Measurements from ENCODE around the gene PREB.
"Not testable (repeated sequence)": the region's sequence is repeated elsewhere in the genome, so short reads cannot be mapped to it uniquely, and the experiment has no call there.

PREB gene, protein sequence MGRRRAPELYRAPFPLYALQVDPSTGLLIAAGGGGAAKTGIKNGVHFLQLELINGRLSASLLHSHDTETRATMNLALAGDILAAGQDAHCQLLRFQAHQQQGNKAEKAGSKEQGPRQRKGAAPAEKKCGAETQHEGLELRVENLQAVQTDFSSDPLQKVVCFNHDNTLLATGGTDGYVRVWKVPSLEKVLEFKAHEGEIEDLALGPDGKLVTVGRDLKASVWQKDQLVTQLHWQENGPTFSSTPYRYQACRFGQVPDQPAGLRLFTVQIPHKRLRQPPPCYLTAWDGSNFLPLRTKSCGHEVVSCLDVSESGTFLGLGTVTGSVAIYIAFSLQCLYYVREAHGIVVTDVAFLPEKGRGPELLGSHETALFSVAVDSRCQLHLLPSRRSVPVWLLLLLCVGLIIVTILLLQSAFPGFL

DNA sequence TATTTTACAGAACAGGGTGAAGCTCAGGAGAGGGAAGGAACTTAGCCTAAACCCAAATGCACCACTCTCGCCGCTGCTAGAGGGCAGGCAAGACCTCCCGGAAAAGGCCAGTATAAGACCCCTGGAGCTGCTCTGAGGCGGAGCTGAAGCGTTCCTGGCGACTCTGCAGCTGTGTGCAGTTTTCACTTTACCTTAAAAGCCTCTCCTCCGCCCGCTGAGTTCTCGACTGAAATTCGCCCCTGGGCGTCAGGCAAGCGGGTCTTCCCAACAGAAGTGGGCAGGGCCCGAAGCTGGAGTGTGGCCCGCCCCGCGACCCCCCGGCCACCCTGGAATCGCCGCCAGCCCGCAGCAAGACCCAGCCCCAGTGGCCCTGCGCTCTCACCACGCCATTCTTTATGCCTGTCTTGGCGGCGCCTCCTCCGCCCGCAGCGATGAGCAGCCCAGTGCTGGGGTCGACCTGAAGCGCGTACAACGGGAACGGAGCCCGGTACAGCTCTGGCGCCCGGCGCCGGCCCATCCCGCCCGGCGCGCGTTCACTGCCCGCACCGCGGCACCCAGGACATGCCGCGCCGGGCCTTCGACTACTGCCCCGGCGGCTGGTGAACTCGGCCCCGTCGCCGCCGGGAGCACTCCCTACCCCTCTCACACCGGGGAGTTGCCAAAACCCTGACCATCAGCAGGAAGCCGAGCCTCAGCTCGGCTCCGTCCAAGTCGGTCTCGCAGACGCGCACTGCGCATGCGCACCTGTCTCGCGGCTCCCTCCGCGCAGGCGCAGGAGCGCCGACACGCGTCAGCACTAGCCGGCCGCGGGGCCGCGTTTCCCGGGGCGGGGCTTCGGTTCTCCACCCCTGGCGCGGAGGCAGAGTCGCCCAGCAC, at the start of gene PREB:
Gene PREB, minus strand, starts transcription at position 732 of the 876 bp plus-strand sequence. Its CDS starts 215 bp downstream, at position 517.
- intact Hi-C loops (cut with DNase I), result loop anchor here (5.0 kb wide), 2 partner anchors 47 to 78 kb away; partner anchors contain the start of genes ATRAID, KHK and SLC5A6
- DNase-seq, result peak; percentile 90 to 99 (median 96)

DNA sequence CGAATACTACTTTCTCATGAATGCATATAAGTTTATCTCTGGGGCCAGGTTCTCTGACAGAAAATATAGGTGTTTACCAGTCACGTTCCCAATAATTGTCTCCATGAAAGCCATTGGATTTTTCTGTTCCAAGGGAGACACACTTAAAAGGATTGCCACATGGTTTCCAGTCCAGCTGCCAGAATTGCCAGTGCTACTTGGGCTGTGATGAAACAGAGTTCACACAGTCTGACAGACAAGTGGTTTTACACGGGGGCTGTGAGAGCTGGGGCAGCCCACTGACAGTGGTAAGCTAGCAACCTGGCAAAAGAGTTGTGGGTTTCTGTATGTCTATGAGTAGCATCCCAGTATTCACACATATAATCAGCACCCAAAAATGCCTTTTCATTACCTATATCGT, 49.7 kb upstream of the PREB start:
- intact Hi-C loops (cut with DNase I), result no loop called here
- DNase-seq, result no peak

DNA sequence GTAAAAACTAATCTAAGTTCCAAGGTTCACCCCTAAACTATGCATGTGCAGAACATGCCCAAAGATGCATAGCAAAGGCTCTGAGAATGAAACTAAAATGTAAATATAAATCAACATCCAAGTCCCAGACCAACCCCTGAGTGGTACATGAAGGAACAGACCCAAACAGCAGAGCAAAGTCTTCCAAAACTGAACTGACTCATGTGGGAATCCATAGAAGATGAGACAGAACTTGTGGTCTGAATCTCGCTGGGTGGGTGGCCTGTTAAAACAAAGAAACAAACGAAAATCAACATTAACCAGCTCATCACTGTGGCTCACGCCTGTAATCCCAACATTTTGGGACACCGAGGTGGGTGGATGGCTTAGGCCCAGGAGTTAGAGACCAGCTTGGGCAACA, 47.9 kb upstream of the PREB start:
- no peak for DNase-seq
- intact Hi-C loops (cut with DNase I), result no loop called here

DNA sequence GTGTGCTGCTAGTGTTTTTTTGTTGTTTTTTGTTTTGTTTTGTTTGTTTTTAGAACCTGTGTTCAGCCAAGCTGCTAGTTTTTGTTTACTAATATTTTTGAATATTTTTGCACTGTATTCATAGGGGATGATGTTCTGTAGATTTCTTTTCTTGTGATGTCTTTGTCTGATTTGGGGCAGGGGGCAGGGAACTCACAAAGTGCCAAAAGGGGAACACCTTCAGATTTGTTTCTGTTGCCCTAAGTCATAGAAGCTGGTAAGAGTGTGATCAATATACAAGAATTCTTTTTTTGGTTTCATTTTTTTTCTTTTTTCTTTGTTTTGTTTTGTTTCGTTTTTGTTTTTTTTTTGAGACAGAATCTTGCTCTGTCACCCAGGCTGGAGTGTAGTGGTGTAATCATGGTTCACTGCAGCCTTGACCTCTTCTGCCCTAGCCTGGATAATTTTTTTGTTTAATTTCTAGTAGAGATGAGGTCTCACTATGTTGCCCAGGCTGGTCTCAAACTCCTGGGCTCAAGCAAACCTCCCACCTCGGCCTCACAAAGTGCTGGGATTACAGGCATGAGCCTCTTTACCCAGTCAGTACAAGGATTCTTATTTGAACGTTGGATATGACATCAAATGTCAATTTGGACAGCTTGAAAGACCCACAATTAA, 45.0 kb upstream of the PREB start:
- DNase-seq, result no peak
- intact Hi-C loops (cut with DNase I), result no loop called here

DNA sequence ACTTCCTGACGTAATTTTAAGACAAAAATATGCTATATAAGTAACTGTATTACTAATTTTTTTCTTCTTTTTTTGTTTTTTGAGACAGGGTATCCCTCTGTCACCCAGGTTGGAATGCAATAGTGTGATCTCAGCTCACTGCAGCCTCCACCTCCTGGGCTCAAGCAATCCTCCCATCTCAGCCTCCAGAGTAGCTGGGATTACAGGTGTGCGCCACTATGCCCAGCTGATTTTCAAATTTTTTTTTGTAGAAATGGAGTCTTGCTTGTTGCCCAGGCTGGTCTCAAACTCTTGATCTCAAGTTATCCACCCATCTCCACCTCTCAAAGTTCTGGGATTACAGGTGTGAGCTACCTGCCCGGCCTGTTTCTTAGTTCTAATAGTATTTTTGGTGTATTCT, 44.0 kb upstream of the PREB start:
- intact Hi-C loops (cut with DNase I), result no loop called here
- DNase-seq, result no peak

DNA sequence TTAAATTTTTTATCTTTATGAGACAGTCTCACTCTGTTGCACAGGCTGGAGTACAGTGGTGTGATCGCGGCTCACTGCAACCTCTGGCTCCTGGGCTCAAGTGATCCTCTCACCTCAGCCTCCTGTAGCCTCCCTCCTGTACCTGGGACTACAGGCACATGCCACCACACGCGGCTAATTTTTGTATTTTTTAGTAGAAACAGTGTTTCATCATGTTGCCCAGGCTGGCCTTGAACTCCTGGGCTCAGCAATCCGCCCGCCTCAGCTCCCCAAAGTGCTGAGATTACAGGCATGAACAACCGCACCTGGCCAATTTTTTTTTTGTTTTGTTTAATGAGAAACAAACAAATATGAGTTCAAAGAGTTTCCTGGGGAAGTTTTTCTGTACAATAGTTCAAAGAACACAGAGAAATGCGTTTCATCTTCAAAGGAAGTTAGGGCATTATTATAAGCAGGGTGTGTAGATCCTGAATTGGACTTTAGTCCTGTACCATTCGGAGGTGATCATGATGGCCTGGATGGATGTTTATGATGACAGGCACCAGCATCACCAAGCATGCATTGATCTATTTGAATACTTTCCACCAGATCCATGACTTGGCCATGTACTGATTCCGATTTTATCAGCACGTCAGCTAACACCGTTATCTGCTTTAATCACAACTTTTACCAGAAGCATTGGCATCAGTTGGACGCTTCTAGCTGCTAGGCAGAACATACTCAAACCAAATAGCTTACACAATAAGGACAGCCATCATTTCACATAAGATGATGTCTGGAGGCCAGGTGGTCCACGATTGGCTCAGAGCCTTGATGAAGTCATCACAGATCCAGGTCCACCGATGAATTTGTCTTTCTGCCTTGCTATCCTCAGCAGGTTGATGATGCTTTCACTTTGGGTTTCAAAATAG, 43.3 kb upstream of the PREB start:
- no peak for DNase-seq
- intact Hi-C loops (cut with DNase I), result no loop called here

DNA sequence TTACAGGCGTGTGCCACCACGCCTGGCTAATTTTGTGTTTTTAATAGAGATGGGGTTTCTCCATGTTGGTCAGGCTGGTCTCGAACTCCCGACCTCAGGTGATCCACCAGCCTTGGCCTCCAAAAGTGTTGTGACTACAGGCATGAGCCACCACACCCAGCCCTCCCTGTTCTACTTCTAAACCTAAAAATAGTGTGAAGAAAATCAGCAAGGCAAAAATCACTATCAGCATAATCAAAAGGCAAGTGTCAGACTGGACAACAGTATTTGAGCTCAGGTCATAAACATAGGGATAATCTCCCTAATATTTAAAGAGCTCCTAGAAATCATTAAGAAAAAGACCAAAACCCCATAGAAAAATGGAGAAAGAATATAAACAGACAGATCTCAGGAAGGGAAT, 41.3 kb upstream of the PREB start:
- DNase-seq; intact Hi-C loops (cut with DNase I): not testable (repeated sequence)

DNA sequence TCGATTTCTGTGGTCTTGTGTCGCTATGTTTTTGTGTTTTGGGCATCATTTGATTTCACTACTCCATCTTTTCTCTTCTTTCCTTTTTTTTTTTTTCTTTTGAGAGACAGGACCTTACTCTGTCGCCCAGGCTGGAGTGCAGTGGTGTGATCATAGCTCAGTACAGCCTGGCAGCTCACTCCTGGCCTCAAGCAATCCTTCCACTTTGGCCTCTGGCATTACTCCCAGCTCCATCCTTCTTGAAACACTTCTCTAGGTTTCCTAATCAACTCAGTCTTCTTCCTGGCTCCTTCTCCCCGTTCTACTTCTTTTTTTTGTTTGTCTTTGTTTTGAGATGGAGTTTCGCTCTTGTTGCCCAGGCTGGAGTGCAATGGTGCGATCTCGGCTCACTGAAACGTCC, 40.9 kb upstream of the PREB start:
- intact Hi-C loops (cut with DNase I), result no loop called here
- no peak for DNase-seq

DNA sequence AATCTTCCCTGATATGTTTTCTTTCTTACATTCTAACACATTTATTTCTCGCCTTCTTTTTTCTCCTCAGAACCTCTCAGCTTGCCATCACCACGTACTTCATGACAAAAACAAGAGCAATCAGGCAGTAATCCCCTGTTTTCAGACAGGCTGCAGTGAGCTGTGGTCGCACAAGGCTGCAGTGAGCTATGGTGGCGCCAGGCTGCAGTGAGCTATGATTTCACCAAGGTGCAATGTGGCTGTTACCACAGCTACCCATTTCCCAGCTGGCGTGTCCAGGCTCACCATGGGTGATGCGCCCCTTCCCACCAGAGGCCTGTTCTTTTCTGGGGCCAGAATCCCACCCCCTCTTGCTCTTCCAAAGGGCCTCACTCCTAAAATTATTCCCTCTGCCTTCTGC, 40.2 kb upstream of the PREB start:
- DNase-seq, result peak in 1 of 10 donors; percentile 87
- intact Hi-C loops (cut with DNase I), result no loop called here

DNA sequence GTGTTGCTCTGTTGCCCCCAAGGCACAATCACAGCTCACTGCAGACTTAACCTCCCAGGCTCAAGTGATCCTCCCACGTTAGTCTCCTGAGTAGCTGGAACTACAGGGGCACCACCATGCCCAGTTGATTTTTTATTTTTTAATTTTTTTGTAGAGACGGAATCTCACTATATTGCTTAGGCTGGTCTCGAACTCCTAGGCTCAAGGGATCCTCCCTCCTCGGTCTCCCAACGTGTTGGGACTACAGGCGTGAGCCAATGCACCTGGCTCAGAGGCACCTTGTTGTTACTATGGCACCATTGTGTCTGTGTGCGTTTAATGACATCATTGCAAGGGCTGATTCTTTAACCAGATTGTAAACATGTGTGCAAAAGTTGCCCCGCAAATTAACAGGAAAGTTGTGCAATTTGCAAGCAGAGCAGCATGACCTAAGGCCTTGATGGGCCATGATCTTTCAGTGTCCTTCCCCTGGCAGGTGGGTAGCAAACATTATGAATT, 37.0 kb upstream of the PREB start:
- intact Hi-C loops (cut with DNase I), result no loop called here
- no peak for DNase-seq

DNA sequence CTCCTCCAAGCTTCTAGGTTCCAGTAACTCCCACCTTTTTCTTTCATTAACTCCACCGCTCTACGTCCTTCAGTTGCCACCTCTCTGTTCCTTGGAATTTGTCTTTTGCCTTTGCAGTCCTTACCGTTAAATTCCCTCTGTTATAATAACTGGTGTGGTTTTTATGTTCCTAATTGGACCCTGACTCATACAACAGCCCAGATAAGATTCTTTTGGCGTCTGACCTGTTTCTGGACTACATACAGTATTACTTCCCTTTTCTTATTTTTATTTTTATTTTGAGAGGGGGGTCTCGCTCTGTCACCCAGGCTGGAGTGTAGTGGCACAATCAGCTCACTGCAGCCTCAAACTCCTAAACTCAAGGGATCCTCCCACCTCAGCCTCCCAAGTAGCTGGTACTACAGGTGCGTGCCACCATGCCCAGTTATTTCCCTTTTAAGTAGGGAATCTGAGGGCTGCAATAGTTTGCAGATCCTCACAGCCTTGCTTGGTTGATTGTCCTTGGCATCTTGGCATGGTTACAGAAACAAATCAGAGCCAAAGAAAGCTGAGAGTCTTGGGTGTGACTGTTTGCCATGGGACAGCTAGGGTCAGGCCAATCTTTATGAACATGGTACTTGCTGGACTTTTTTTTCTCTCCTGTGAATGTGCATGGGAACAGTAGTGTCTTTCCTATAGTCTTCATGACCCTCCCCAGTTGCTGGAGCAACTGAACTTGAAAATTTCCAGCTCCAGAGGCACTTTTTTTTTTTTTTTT, 36.3 kb upstream of the PREB start:
- intact Hi-C loops (cut with DNase I), result no loop called here
- DNase-seq, result no peak

DNA sequence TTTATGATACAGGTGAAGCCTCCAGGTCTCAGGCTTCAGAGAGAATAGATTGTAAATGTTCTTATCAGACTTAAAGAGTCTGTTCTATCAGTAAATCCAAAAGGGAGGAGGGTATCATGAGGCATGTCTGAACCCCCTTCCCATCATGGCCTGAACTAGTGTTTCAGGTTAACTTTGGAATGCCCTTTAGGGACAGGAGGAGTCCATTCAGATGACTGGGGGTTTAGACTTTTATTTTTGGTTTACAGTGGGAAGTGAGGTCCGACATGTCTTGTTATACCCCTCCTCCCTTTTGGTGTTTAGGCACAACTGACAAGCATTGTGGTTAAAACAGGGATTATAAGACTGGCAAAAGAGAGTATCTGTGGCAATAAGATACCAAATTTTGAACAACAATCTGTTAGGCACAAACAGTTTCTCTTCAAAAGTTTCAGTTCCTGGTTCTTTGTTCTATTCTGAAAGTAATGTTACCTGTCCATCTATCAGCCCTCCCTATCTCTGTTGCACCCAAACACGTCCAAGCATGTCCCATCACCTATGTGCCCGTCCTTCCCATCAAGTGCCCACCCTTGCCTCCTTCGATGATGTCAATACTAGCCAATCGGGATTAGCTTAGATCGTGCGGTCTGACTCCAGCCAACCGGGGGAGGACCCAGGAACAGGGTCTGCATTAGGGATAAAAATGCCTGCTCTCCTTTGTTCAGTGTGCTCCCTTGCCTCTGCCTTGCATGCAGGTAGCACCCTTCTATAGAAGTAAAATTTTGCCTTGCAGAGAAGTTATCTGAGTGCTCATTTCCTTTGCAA, 30.7 kb upstream of the PREB start:
- DNase-seq, result no peak
- intact Hi-C loops (cut with DNase I), result no loop called here

DNA sequence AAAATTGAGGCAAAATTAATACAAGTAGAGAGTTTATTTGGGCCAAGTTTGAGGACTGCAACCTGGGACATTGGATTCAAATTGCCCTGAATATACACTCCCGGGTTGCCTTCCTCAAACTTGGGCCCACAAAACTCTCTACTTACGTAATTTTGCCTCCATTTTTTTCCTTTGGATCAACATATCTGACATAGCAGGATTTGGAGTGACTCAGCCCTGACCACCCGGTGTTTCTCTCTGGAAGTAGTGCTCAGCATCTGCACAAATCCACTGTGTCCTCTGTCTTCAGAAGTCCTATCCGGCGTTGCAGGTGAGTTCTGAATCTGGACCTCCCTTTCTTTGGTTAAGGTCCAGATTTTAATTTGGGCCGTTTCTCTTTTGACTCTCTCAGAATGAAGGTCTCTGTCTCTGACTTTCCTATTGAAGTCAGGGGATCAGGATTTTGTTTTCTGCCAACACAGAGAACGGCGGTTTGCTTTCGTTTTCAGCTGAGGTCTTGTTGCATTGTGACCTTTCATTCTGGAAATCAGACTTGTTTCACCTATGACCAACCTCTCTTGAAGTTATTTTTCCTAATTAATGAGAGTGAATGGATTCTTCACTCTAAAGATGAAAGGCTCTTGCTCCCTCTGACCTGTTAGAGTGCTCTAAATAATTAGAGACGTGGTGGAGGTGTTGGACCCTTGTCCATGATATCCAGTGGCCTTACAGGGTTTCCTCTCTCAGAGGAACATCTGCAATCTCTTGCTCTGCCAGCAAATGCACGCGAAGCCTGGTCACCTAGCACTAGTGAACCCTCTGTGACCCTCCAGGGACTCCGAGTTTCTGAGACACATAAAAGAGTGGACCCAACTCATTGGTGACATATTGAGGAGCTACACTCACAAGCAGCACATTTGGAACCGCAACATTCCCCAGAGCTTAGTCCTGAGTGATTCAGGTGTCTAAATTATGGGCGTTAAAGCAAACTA, 28.0 kb upstream of the PREB start:
- intact Hi-C loops (cut with DNase I), result no loop called here
- no peak for DNase-seq

DNA sequence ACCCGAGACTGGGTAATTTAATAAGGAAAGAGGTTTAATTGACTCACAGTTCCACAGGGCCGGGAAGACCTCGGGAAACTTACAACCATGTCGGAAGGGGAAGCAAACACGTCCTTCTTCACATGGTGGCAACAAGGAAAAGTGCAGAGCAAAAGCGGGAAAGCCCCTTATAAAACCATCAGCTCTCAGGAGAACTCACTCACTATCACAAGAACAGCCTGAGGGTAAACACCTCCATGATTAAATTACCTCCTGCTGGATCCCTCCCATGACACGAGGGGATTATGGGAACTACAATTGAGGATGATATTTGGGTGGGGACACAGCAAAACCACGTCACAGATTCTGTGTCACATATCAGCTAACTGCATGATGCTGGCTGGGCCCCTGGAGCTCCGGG, 25.8 kb upstream of the PREB start:
- DNase-seq, result no peak
- intact Hi-C loops (cut with DNase I), result no loop called here

DNA sequence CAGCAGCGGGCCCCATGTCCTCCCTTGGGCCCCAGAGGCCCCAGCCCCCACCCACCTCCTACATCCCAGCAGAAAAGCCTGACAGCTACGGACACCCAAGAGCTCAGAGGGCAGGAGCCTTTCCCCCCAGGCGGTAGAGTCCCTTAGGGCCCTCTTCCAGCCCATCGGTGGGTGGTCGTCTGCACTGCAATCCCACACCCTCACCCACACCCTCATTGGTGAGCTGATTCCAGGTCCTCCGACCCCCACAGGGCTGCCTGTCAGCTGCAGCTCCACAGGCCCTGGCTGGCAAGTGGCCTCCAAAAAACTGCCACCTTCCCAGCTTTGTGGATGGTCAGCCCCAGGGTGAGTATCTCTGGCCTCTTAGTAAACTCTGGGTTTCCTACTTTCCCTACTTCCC, 24.8 kb upstream of the PREB start:
- intact Hi-C loops (cut with DNase I), result no loop called here
- no peak for DNase-seq

DNA sequence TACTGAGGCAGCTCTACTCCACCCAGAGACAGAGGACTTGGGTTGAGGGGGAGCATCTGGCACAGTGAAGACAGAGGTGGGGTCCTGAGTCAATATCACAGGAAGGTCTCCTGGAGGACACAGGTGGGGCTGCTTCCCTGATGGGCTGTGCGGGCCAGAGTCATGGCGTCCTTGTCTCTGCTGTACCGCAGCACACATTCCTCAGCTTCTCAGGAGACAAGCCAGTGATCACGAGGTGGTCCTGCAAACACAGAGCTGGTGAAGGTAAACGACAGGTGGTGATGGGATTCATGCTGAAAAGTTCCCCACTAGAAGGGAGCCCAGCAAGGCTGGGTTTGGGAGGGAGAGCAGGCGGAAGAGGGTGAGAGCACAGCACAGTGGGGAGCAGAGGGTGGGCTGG, 24.0 kb upstream of the PREB start:
- no peak for DNase-seq
- intact Hi-C loops (cut with DNase I), result no loop called here

DNA sequence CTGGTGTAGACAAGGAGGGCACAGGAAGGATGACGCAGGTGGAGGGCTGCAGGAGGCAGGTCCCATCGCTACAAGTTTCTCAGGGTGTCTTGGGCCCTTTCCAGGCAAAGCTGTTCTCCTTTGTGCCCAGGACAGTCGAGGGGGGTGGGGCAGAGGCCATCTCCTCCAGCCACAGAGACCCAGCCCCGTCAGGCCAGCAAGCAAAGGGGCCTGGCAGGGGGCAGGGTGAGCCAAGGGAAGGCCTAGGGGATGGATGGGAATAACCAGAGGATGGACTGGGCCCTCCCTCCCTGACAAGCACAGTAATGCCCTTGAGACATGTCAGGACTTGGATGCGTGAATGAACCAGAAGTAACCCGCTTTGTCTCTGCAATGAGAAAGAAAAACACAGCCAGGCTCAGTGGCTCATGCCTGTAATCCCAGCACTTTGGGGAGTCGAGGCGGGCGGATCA, 20.7 kb upstream of the PREB start:
- intact Hi-C loops (cut with DNase I), result no loop called here
- DNase-seq, result no peak
